Muscle layer of colon (tissue), 2 donors: ENCODE results near the gene YBX2.

Experiments
- H3K27ac ChIP-seq: one replicate; pipeline ENCODE4 v1.7.0; 2013; ENCODE audit warnings: low read depth, mild to moderate bottlenecking, low read length, moderate library complexity
- H3K27me3 ChIP-seq, 2 donors: one replicate each; pipeline ENCODE4 v1.7.0; 2013; ENCODE audit warnings: low read length in 2 of 2, mild to moderate bottlenecking in 2 of 2; ENCODE audit not compliant: insufficient read depth in 2 of 2, control insufficient read depth in 1 of 2
- H3K36me3 ChIP-seq: one replicate; pipeline ENCODE4 v1.7.0; 2013; ENCODE audit warnings: mild to moderate bottlenecking, low read length; ENCODE audit not compliant: insufficient read depth
- H3K4me1 ChIP-seq: one replicate; pipeline ENCODE4 v1.7.0; 2013; ENCODE audit warnings: mild to moderate bottlenecking, low read length; ENCODE audit not compliant: insufficient read depth
- H3K4me3 ChIP-seq, 2 donors: one replicate each; pipeline ENCODE4 v1.7.0; 2013; ENCODE audit warnings: low read length in 2 of 2, low read depth in 1 of 2, mild to moderate bottlenecking in 1 of 2, moderate library complexity in 1 of 2
- H3K9ac ChIP-seq: one replicate; pipeline ENCODE4 v1.7.0; 2013; ENCODE audit warnings: low read length
- H3K9me3 ChIP-seq: one replicate; pipeline ENCODE4 v1.7.0; 2013; ENCODE audit warnings: mild to moderate bottlenecking, low read length
- donor health status: abdominal sarcoma.
- donor health status: Adenocarcinoma of cecum.

YBX2 gene

GRCh38 chr17:7259555-7259889, 34.9 kb downstream of the YBX2 start:
- no peaks in the 10 kb centered on the region for H3K4me1 ChIP-seq
- H3K36me3 ChIP-seq, result peaks cover 28% of the 10 kb centered on the region
- no peak overlapping the region for H3K4me3 ChIP-seq
- H3K27me3 ChIP-seq, result peaks cover 31 to 39% of the 10 kb centered on the region in 2 donors
- no peak overlapping the region for H3K9ac ChIP-seq
- H3K27ac ChIP-seq, result no peak overlapping the region
- no peaks in the 10 kb centered on the region for H3K9me3 ChIP-seq

GRCh38 chr17:7258731-7259554, 35.5 kb downstream of the YBX2 start:
- Histone ChIP-seq H3K9me3 (no peaks in the 10 kb centered on the region), H3K4me3 (no peak overlapping the region), H3K27me3 (peaks cover 26 to 36% of the 10 kb centered on the region in 2 donors), H3K4me1 (no peaks in the 10 kb centered on the region), H3K9ac (no peak overlapping the region), H3K27ac (no peak overlapping the region), H3K36me3 (peaks cover 34% of the 10 kb centered on the region)

GRCh38 chr17:7256766-7257456, 37.5 kb downstream of the YBX2 start:
- no peaks in the 10 kb centered on the region for H3K9me3 ChIP-seq
- peaks cover 9 to 17% of the 10 kb centered on the region in 2 donors for H3K27me3 ChIP-seq
- no peak overlapping the region for H3K9ac ChIP-seq
- peaks cover 35% of the 10 kb centered on the region for H3K36me3 ChIP-seq
- no peak overlapping the region for H3K27ac ChIP-seq
- H3K4me1 ChIP-seq, result peaks cover 9% of the 10 kb centered on the region
- no peak overlapping the region for H3K4me3 ChIP-seq

- H3K9me3 ChIP-seq, result no peaks in the 10 kb centered on the region
- H3K27ac ChIP-seq, result no peak overlapping the region
- no peak overlapping the region for H3K9ac ChIP-seq
- peaks cover 22% of the 10 kb centered on the region for H3K4me1 ChIP-seq
- peaks cover 35% of the 10 kb centered on the region for H3K36me3 ChIP-seq
- no peak overlapping the region for H3K4me3 ChIP-seq
- H3K27me3 ChIP-seq, result no peaks in the 10 kb centered on the region
Measured at GRCh38 chr17:7254511-7254910, 39.9 kb downstream of the YBX2 start.

- H3K9me3 ChIP-seq, result no peaks in the 10 kb centered on the region
- peak overlapping the region; percentile 73 to 79 for H3K4me3 ChIP-seq
- H3K27me3 ChIP-seq, result no peaks in the 10 kb centered on the region
- H3K9ac ChIP-seq, result peak overlapping the region; percentile 91
- peaks cover 24% of the 10 kb centered on the region for H3K36me3 ChIP-seq
- H3K4me1 ChIP-seq, result peaks cover 31% of the 10 kb centered on the region
- peak overlapping the region; percentile 92 for H3K27ac ChIP-seq
Measured at GRCh38 chr17:7253082-7253481, 41.4 kb downstream of the YBX2 start.

- peaks cover 31% of the 10 kb centered on the region for H3K4me1 ChIP-seq
- peak within 1 kb of the TSS; percentile 79 to 83 for H3K4me3 ChIP-seq
- no peaks in the 10 kb centered on the region for H3K27me3 ChIP-seq
- peaks cover 24% of the 10 kb centered on the region for H3K36me3 ChIP-seq
- H3K9me3 ChIP-seq, result no peaks in the 10 kb centered on the region
- H3K27ac ChIP-seq, result peak within 1 kb of the TSS; percentile 92
- H3K9ac ChIP-seq, result peak within 1 kb of the TSS; percentile 91
Measured at GRCh38 chr17:7252176-7253043, 42.0 kb downstream of the YBX2 start, which contains the start of gene ELP5. Gene ELP5, plus strand, starts transcription at chr17:7252215. Its CDS starts 336 bp downstream, at chr17:7252551.

GRCh38 chr17:7251661-7252175, 42.7 kb downstream of the YBX2 start, which contains the start of gene CTDNEP1:
Gene CTDNEP1, minus strand, starts transcription at chr17:7251734. Its CDS starts 438 bp downstream, at chr17:7251296.
- Histone ChIP-seq H3K9me3 (no peaks in the 10 kb centered on the region), H3K27ac (peak within 1 kb of the TSS; percentile 92), H3K9ac (peak within 1 kb of the TSS; percentile 91), H3K4me3 (peak within 1 kb of the TSS; percentile 79 to 83), H3K27me3 (no peaks in the 10 kb centered on the region), H3K4me1 (peaks cover 31% of the 10 kb centered on the region), H3K36me3 (peaks cover 26% of the 10 kb centered on the region)

GRCh38 chr17:7250695-7251627, 43.5 kb downstream of the YBX2 start:
- peaks cover 27% of the 10 kb centered on the region for H3K36me3 ChIP-seq

GRCh38 chr17:7249830-7250229, 44.6 kb downstream of the YBX2 start:
- Histone ChIP-seq H3K9me3 (no peaks in the 10 kb centered on the region), H3K27me3 (no peaks in the 10 kb centered on the region), H3K4me3 (peak overlapping the region; percentile 79 to 83), H3K27ac (peak overlapping the region; percentile 86), H3K9ac (peak overlapping the region; percentile 74), H3K4me1 (peaks cover 31% of the 10 kb centered on the region), H3K36me3 (peaks cover 29% of the 10 kb centered on the region)

More at GRCh38 chr17:7250695-7251627, 43.5 kb downstream of the YBX2 start:
- Histone ChIP-seq H3K4me3 (peak overlapping the region; percentile 79 to 83), H3K4me1 (peaks cover 31% of the 10 kb centered on the region), H3K9me3 (no peaks in the 10 kb centered on the region), H3K27ac (peak overlapping the region; percentile 86), H3K9ac (peak overlapping the region; percentile 74), H3K27me3 (no peaks in the 10 kb centered on the region)

- Histone ChIP-seq H3K9ac (no peak overlapping the region), H3K4me3 (no peak overlapping the region), H3K4me1 (peaks cover 31% of the 10 kb centered on the region)
Measured at GRCh38 chr17:7249214-7249613, 45.2 kb downstream of the YBX2 start.

More at GRCh38 chr17:7249214-7249613, 45.2 kb downstream of the YBX2 start:
- H3K9me3 ChIP-seq, result no peaks in the 10 kb centered on the region
- no peak overlapping the region for H3K27ac ChIP-seq
- H3K27me3 ChIP-seq, result no peaks in the 10 kb centered on the region
- peaks cover 29% of the 10 kb centered on the region for H3K36me3 ChIP-seq
